Large intestine (tissue), 3 donors: ENCODE measurements around the gene NT5C3B. TPM values are rescaled to one million over a fixed set of nuclear protein-coding genes. Genes with fewer than 3 reads are reported as not detected.
A peak's percentile ranks its signal among the peaks of the same experiment; 100 is the strongest.
"Not testable (repeated sequence)": the region's sequence is repeated elsewhere in the genome, so short reads cannot be mapped to it uniquely, and the experiment has no call there.

ENCODE experiments used
- DNase-seq, 2 donors: peaks; one replicate each; pipeline versions ENCODE4 v3.0.0 to v3.0.0-alpha.2; 2013
- H3K27ac ChIP-seq: one replicate; pipeline ENCODE4 v1.5.1; 2013; ENCODE audit warnings: low read length
- H3K27me3 ChIP-seq: 2 replicates; pipeline ENCODE4 v1.6.1; 2013; ENCODE audit warnings: low read length; ENCODE audit not compliant: control insufficient read depth, insufficient read depth
- H3K36me3 ChIP-seq: 2 replicates; pipeline ENCODE4 v1.6.1; 2013; ENCODE audit warnings: low read length; ENCODE audit not compliant: control insufficient read depth, insufficient read depth
- H3K4me1 ChIP-seq: one replicate; pipeline ENCODE4 v1.6.1; 2013; ENCODE audit warnings: low read length; ENCODE audit not compliant: control insufficient read depth, insufficient read depth
- H3K4me3 ChIP-seq: one replicate; pipeline ENCODE4 v1.5.1; 2013; ENCODE audit warnings: low read length
- H3K9me3 ChIP-seq: one replicate; pipeline ENCODE4 v1.6.1; 2013; ENCODE audit warnings: mild to moderate bottlenecking, low read depth, low read length, moderate library complexity; ENCODE audit not compliant: control insufficient read depth
- WGBS: methylation state at CpG from one replicate; pipeline ENCODE4 v1.1.5; 2013; ENCODE audit warnings: low lambda C conversion rate; ENCODE audit not compliant: insufficient coverage; 5-methylcytosine and 5-hydroxymethylcytosine counted together
- polyA plus RNA-seq: library from polyadenylated mRNA; unstranded; fragments of 120-200 nt; gene quantifications from one replicate; pipeline ENCODE4 v1.2.1, GENCODE V29; 2013

NT5C3B gene
- polyA plus RNA-seq, 1 donor = 36.7 TPM

- Histone ChIP-seq H3K9me3 (no peaks in the 10 kb centered on the region), H3K36me3 (no peaks in the 10 kb centered on the region), H3K4me1 (no peaks in the 10 kb centered on the region), H3K27ac (no peak overlapping the region), H3K27me3 (no peaks in the 10 kb centered on the region), H3K4me3 (no peak overlapping the region)
- no peak for DNase-seq
- WGBS = 86% methylated on average over 1 of the region's 6 CpGs
Observed at GRCh38 chr17:41844971-41845370, 8.9 kb upstream of the NT5C3B start.

- not testable (repeated sequence) for H3K4me1 ChIP-seq, DNase-seq, H3K36me3 ChIP-seq, H3K9me3 ChIP-seq, H3K4me3 ChIP-seq, H3K27me3 ChIP-seq, H3K27ac ChIP-seq
- WGBS = no CpG with 5 or more reads among the region's 6 CpGs
Observed at GRCh38 chr17:41840781-41841180, 4.7 kb upstream of the NT5C3B start.

GRCh38 chr17:41839448-41839847, 3.4 kb upstream of the NT5C3B start:
- H3K9me3 ChIP-seq, H3K27me3 ChIP-seq, H3K4me1 ChIP-seq, H3K36me3 ChIP-seq, H3K4me3 ChIP-seq, DNase-seq, H3K27ac ChIP-seq: not testable (repeated sequence)
- WGBS = 100% methylated on average over 1 of the region's 2 CpGs

- no CpG with 5 or more reads among the region's 15 CpGs for WGBS
- H3K27me3 ChIP-seq = no peaks in the 10 kb centered on the region
- peak within 1 kb of the TSS; percentile 75 for H3K4me3 ChIP-seq
- H3K9me3 ChIP-seq = no peaks in the 10 kb centered on the region
- no peak within 1 kb of the TSS for H3K27ac ChIP-seq
- H3K4me1 ChIP-seq = no peaks in the 10 kb centered on the region
- DNase-seq = no peak
- H3K36me3 ChIP-seq = no peaks in the 10 kb centered on the region
Observed at GRCh38 chr17:41837761-41838538, 1.9 kb upstream of the NT5C3B start, which contains the start of gene KLHL10. Gene KLHL10 (plus strand): TSS chr17:41837825. CDS start chr17:41837933, 108 bp downstream.

GRCh38 chr17:41836550-41837196, 641 bp upstream of the NT5C3B start:
- DNase-seq = no peak
- Histone ChIP-seq H3K4me1 (no peaks in the 10 kb centered on the region), H3K27ac (no peak overlapping the region), H3K27me3 (no peaks in the 10 kb centered on the region), H3K4me3 (peak overlapping the region; percentile 75), H3K36me3 (peaks cover 6% of the 10 kb centered on the region), H3K9me3 (no peaks in the 10 kb centered on the region)
- no CpG with 5 or more reads among the region's 21 CpGs for WGBS

GRCh38 chr17:41835214-41835799, 725 bp downstream of the NT5C3B start:
- no peaks in the 10 kb centered on the region for H3K4me1 ChIP-seq
- DNase-seq = no peak
- WGBS = no CpG with 5 or more reads among the region's 13 CpGs
- H3K9me3 ChIP-seq = no peaks in the 10 kb centered on the region
- H3K36me3 ChIP-seq = peaks cover 16% of the 10 kb centered on the region
- H3K27ac ChIP-seq = no peak overlapping the region
- no peaks in the 10 kb centered on the region for H3K27me3 ChIP-seq
- H3K4me3 ChIP-seq = peak overlapping the region; percentile 75

GRCh38 chr17:41829961-41830360, 6.1 kb downstream of the NT5C3B start:
- no CpG with 5 or more reads among the region's 10 CpGs for WGBS
- peaks cover 32% of the 10 kb centered on the region for H3K36me3 ChIP-seq

GRCh38 chr17:41825175-41825845, 10.7 kb downstream of the NT5C3B start:
- WGBS = no CpG with 5 or more reads among the region's 19 CpGs
- Histone ChIP-seq H3K36me3 (peaks cover 23% of the 10 kb centered on the region), H3K27me3 (no peaks in the 10 kb centered on the region)

More at GRCh38 chr17:41829961-41830360, 6.1 kb downstream of the NT5C3B start:
- not testable (repeated sequence) for H3K9me3 ChIP-seq, H3K27me3 ChIP-seq, H3K4me1 ChIP-seq, H3K27ac ChIP-seq, H3K4me3 ChIP-seq, DNase-seq

GRCh38 chr17:41824086-41824485, 11.9 kb downstream of the NT5C3B start:
- Histone ChIP-seq H3K9me3 (no peaks in the 10 kb centered on the region), H3K27ac (no peak overlapping the region), H3K27me3 (no peaks in the 10 kb centered on the region), H3K4me3 (no peak overlapping the region), H3K36me3 (peaks cover 23% of the 10 kb centered on the region), H3K4me1 (no peaks in the 10 kb centered on the region)
- 80% methylated on average over 1 of the region's 7 CpGs for WGBS
- DNase-seq = no peak

More at GRCh38 chr17:41825175-41825845, 10.7 kb downstream of the NT5C3B start:
- Histone ChIP-seq H3K4me1 (no peaks in the 10 kb centered on the region), H3K4me3 (no peak overlapping the region), H3K27ac (no peak overlapping the region), H3K9me3 (no peaks in the 10 kb centered on the region)
- DNase-seq = no peak

GRCh38 chr17:41823580-41823979, 12.5 kb downstream of the NT5C3B start:
- H3K4me3 ChIP-seq = no peak overlapping the region

More at GRCh38 chr17:41823580-41823979, 12.5 kb downstream of the NT5C3B start:
- Histone ChIP-seq H3K4me1 (no peaks in the 10 kb centered on the region), H3K36me3 (peaks cover 23% of the 10 kb centered on the region), H3K27ac (no peak overlapping the region), H3K27me3 (no peaks in the 10 kb centered on the region), H3K9me3 (no peaks in the 10 kb centered on the region)
- no peak for DNase-seq
- no CpG with 5 or more reads among the region's 7 CpGs for WGBS
